Measurements from ENCODE around the gene ANP32B.
"Not testable (repeated sequence)": the region's sequence is repeated elsewhere in the genome, so short reads cannot be mapped to it uniquely, and the experiment has no call there.

The ANP32B gene

DNA sequence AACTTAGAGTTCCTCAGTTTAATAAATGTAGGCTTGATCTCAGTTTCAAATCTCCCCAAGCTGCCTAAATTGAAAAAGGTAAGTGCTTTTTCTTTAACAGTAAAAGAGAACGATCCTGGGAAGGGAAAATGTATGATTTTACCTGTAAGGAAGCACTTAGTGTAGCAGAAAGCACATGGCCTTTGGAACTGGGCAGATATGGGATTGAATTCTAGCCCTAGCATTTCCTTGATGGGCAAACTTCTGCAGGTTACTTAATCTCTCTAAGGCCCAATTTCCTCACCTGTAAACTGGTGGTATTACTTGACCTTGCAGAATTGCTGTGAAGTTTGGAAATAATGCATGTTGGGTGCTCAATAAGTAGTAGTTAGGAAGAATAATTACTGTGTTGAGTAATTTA lies 11.6 kb downstream of the ANP32B start:
- DNase-seq: no peak

DNA sequence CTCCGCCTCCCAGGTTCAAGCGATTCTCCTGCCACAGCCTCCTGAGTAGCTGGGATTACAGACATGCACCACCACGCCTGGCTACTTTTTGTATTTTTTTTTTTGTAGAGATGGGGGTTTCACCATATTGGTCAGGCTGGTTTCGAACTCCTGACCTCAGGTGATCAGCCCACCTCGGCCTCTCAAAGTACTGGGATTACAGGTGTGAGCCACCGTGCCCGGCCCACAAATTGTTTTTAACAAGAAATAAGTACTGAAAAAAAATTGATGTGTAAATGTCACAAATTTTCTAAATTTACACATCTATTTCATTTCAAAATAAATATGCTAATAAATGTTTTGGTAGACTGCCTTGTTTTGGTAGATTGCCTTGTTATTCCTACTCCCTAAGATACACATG lies 13.5 kb downstream of the ANP32B start:
- not testable (repeated sequence) for DNase-seq

DNA sequence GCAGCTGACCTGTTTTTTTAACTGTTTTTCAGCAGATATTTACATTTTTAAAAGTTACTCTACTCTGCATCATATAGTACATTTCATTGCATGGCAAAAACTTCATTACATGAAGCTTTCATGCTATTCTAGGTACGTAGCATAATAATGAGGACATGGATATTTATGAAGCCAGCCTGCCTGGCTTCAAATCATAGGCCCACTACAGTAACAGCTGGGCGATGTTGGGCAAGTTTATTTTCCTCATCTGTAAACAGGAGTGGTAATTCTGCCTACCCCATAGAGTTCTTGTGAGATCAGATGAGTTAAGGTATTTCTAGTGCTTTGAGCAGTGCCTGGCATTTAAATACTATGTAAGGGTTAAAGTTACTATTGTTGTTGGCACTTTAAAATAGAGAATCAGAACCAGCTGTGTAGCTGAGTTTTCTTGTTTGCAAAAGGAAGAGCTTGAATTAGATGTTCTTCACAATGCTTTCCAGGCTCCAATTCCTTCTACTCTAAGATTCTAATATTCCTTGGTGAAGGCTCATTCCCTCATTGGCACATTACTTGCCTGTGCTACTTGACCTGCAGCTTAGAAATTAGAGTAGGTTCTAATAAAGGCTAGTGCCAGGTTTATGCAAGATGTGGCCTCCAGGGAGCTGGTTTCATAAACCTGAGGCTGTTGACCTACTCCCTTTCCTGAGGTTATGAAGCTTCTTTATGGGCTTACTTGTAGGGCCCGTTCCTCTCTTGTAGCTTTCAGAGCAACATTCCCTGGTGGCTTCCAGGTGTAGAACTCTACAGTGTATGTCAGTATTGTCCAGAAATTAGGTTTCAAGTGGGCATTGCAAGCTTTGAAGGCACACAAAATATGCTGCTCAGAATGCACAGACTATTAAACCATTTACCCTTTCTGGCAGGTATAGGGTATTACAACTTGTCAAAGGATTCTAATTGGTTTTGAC lies 14.5 kb downstream of the ANP32B start:
- no peak for DNase-seq

DNA sequence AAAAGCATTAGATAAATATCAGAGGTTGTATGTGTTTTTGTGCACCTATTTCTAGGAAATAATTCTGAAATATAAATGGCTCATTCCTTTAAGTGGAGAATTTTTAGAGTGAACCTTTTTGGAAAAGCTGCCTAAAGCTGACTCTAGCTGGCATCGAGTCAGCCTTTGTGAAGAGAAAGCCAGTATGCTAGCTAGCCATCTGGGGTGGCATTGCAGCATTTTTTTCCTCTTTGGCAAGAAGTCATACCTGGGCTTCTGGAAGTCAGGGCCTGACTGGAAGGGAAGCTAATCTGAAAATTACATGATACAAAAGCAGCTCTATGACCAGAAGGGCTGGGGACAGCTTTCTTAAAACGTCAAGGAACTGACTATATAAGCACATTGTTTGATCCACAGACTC lies 19.7 kb downstream of the ANP32B start:
- DNase-seq: no peak

DNA sequence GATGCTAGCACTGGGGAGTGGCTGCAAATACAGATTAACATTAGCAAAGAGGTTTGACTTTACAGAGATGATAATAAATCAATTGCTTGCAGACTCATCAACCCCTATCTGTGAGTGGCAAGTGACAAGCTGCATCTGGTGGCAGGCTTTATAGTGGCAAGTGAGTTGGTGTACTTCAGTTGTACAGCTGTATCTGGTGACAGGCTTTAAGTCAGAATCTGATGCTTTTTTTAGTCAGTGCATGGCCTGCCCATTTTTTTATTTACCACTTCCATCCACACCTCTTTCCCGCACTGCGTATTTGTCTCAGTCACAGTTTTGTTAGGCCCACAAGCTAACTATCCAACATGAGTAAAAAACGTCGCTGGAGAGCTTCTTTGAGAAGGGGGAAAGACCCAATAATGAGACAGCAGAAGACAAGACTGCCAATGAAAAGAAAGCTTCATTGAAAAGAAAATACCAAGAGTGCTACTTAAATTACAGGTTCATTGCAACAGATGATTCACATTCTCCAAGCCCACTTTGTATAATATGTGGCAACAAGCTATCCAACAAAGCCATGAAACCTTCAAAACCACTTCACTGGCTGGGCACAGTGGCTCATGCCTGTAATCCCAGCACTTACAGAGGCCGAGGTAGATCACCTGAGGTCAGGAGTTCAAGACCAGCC lies 23.1 kb downstream of the ANP32B start:
- DNase-seq: no peak

DNA sequence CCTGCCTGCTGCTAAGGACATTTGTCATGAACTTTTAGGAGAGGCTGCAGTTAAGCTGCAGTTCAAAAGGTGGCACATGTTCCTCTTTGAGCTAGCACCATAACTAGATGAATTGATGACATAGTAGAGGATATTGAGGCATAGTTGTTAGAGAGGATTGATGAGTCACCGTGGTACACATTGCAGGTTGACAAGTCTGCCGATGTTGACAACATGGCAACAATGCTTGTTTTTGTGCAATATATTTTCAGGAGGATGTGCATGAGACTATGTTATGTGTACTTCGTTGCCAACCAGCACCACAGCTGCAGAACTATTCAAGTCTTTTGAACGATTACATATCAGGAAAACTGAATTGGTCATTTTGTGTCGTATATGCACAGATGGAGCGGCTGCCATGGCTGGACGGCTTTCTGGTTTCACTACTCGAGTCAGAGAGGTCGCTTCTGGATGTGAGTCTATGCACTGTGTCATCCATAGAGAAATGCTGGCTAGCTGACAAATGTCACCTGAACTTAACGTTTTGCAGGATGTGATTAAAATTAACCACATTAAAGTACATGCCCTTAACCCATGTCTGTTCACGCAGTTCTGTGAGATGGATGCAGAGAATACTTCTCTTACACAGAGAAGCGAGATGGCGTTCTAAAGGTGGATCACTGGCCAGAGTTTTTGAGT lies 24.2 kb downstream of the ANP32B start:
- DNase-seq: no peak

DNA sequence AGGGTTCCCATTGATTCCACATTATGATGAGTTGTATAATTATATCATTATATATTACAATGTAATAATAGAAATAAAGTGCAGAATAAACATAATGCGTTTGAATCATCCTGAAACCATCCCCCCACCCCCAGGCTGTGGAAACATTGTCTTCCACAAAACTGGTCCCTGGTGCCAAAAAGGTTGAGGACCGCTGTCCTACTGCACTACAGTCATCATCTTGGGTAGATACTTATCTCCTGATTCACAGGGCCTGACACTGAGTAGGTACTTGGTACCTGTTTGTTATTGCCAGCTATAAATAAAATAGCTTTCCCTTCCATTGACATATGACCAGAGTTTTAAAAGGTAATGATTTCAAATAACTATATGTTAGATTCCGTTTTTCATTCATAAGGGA lies 25.6 kb downstream of the ANP32B start:
- no peak for DNase-seq

DNA sequence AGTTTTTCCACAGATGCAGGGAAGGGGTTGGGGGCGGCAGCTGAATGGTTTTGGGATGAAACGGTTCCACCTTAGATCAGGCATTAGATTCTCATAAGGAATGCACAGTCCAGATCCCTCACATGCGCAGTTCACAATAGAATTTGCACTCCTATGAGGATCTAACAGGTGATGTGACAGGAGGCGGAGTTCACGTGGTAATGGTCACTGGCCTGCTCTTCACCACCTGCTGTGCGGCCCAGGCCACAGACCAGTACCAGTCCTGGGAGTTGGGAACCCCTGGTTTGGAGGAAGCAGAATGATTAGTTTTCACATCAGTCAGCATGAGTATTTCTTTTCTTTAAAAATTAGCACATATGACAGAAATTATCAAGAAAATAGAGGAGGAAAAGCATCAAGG lies 26.3 kb downstream of the ANP32B start:
- no peak for DNase-seq

DNA sequence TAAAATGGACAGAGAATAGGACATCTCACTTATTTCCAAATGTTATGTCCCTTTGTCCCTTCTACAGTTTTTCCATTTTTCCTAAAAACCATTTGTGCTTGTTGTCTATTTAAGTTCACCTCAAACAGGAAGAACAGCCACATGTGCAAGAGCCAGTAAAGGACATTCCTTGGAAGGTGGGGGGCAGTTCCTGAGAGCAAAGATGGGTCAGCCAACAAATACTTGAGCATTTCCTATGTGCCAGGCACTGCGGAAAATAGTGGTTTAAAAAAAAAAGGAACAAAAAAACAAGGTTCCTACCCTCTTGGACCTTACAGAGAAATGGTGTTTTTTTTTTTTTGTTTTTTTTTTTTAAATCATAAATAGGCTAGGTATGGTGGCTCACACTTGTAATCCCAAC lies 26.8 kb downstream of the ANP32B start:
- no peak for DNase-seq

DNA sequence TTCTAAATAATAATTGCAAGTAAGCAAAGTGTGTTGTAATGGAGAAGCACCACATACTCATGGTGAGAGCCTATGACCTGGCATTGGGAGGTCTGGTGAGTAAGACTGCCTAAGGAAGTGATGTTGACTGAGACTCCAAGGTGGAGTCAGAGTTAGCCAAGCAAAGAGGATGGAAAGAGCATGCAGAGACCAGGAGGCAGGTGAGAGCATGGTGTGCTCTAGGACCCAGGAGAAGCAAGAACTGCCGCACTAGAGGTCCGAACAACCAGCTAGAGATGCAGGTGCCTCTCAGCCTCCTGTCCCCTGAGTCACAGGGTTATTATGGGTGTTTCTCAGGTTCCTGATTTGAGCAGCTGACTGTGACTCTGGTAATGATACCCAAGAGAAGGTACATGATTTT lies 27.3 kb downstream of the ANP32B start:
- peak in 1 of 2 donors; percentile 10 for DNase-seq

DNA sequence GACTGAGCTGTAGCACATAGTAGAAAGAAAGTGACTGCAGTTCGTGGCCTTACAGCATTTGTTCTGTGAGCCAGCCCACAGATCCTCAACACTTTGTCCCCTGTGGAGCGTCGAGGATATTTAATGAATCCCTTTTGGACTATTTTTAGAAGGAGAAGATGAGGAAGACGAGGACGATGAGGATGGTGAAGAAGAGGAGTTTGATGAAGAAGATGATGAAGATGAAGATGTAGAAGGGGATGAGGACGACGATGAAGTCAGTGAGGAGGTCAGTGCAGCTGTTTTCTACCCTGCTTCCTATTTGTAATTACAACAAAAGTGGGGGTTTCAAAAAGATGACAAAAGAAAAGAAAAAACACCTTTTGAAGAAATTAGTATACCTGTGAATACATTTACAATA lies 28.0 kb downstream of the ANP32B start:
- no peak for DNase-seq

DNA sequence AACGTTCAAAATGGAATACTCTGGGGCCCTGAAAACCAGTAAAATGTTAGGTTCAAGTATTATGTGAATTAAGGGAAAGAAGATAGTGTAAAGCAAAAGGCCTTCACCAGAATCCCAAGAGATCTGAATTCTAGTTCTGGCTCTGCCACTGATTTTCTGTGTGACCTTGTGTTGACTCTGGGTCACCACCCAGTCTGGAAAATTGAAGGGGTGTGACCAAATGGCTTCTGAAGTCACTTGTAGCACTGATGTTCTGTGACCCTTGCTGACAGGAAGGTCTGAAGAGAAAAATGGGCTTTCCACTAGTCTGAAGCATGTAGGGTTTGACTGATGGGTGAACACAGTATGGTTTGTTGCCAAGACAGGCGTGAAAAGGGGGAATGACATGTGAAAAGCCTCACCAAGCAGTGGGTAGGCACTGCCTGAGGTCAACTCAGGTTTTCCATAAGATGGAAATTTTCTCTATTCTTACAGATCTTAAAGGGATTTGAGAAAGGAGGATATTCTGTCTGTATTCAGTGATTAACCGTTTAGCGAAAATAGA lies 33.1 kb downstream of the ANP32B start:
- no peak for DNase-seq

DNA sequence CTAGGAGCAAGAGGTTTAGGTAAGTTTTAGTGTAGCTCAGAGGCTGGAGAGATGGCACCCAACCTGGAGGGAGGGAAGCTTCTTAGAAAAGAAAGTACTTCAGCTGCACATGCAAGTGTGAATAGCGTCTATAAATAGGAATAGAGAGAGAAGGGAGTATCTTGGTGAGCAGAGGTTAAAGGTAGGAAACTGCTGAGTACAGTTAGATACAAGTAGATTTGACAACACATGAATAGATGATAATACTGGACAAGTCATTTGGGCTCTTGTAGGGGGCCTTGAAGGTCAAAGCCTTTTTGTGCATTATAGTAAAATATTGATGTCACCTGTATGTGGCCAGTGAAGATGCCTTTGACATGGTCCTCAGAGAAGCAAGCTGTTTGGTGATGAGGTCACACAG lies 34.2 kb downstream of the ANP32B start:
- DNase-seq: no peak

DNA sequence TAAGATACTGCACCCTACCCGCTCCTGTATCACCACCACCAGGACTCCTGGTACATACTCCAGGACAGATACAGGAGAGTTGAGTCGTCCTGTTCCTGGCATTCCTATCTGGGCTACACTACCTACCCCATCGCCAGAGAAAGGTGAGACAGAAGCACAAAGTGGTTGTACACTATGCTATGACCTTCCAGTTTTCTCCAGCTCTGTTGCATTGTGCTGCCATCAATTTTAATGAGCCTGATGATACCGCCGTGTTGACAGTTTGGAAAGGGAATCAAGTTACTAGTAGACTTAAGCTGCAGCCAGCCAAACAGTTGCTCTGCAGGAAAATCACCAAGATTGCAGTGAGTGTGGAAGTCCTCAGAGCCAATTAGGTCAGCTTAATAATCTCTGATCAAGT lies 35.2 kb downstream of the ANP32B start:
- DNase-seq: no peak

DNA sequence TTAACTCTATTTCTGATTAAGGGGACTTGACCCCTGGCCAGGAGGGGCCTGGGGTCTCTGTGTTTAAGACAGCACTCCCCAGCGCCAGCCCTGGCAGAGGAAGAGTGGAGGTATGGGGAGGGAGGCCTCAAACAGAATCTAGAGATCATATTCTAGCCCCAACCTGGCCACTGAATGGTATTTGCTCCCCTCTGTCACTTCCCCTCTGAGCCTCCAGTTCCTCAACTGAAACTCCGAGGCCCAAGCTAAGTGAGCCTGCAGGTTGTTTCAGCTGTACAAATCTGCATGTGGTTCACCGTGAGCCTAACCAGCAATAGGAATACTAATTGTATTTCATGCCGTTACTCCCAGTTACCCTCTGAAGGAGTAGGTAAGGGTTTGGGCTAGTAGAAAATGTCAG lies 36.0 kb downstream of the ANP32B start:
- no peak for DNase-seq

DNA sequence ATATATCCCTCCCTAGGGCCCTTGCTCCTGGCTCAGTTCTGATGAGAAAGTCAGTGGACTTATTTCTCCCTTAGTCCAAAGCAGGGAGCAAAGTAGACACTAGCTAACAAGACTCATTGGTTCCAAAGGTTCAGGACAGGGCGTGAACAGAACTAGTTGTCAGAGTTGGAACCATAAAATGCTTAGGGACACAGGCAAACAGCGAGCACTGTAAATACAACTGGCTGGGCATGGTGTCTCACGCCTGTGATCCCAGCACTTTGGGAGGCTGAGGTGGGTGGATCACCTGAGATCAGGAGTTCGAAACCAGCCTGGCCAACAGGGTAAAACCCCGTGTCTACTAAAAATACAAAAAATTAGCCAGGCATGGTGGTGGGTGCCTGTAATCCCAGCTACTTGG lies 36.7 kb downstream of the ANP32B start:
- DNase-seq: not testable (repeated sequence)

DNA sequence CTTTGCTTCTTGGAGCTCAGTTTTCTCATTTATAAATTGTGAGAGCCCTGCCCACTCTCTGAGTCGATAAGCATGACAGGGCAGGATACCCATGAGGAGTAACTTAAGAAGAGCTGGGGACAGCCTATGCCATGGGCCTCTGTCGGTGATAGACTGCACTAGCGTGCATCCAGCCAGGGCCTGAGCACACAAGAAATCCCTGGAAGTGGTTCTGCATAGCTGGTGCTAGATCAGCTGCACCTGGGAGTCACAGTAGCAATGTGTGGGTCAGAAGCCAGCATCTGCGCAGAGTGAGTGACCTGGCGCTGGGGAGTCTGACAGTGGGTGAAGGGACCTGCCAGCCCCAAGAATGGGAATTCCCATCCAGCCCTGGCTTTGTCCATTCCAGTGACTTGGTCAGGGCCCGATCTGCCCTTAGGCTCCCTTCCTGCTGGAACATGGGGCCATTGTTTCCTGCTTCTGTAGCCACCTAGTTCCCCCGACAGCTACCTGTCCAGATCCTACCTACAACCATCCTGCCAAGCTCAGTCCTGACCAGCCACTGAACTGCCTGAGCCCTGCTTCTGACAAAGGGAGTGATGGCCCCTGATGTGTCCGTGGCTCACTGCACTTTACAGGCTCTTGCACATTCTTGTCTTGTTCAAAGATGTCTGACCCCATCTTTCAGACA lies 37.5 kb downstream of the ANP32B start:
- DNase-seq: no peak

DNA sequence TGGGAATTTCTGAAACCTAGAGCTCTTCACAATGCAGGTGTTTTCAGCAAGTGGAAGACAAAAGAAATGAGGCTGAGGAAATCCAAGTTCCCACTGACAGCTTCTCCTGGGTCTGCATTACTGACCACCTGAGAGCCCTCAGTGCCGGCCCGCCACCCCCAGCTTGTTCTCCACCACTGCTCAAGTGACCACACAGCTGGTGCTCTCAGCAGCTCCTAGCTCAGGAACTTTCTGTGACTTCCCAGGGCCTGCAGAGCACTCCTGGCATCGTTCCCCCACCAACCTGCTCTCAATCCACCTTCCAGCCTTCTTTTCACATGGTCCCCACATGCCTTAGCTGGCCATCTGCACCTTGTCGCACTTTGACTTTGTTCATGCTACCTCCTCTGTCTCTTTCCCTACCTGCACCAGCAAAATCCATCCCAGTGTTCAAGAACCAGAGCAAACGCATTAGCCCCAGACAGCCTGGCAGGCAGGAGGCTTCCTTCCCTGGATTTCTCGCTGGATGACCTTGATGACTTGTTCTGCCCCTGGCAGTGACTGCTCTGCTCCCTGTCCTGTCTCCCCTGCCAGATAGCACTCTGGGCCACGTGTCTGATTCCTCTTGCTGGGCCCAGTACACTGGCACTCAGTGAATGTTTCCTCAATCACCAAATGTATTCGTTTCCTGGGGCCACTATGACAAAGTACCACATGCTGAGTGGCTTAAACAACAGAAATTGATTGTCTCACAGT lies 38.3 kb downstream of the ANP32B start:
- no peak for DNase-seq

DNA sequence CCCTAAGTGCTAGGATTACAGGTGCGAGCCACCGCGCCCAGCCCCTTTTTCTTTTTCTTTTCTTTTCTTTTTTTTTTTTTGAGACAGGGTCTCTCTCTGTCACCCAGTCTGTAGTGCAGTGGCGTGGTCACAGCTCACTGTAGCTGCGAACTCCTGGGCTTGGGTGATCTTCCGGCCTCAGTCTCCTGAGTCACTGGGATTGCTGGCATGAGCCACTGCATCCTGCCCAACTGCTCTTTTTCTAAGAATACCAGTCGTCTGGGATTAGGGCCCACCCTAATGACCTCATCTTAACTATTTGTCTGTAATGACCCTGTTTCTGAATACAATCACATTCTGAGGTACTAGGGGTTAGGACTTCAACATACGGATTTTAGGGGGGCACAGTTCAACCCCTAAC lies 39.3 kb downstream of the ANP32B start:
- DNase-seq: no peak

DNA sequence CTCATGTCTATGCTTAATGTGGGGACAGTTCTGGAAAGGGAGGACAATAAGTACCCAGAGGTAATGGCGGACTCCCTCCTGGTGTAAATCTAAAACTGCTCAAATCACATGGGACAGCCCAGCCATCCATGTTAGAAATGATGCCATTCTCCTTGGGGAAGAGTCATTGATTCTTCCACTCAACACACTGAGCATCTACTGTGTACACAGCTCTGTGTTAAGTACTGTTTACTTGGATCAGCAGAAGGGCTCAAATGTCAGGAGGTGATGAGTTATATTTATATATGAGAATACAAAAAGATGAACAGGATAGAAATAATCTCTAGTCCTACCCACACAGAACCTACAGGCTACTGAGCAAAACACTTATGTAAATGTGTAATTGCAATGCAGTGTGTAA lies 41.6 kb downstream of the ANP32B start:
- DNase-seq: no peak

DNA sequence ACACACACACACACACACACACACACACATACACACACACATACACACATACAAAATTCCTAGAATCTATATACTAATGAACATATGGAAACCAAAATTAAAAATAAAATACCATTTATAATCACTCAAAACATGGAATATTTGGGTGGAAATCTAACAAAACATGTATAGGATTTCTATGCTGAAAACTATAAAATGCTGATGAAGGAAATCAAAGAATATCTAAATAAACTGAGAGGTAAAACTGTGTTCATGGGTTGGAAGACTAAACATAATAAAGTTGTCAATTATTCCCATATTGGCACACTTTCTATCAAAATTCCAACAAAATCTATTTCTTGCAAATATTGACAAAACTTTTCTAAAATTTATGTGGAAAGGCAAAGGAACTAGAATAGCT lies 48.0 kb downstream of the ANP32B start:
- DNase-seq: no peak

DNA sequence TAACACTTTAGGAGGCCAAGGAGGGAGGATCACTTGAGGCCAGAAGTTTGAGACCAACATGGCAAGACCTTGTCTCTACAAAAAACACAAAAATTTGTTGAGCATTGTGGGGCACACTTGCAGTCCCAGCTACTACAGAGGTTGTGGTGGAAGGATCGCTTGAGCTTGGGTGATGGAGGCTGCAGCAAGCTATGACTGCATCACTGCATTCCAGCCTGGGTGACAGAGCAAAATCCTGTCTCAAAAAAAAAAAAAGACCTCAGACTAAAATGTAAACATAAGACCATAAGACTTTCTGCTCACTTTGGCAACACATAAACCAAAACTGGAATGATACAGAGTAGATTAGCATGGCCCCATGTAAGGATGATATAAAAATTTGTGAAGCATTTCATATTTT lies 48.8 kb downstream of the ANP32B start:
- DNase-seq: no peak

Data from CD4-positive, alpha-beta T cell treated with Interferon alpha-2 for 1 hour (primary cell).